Loucy (cell line): Measurements from ENCODE around the gene MYDGF.

Source experiments
- H2AFZ ChIP-seq: fragments of 200-600 bp; sonication (generic); 2 replicates; pipeline ENCODE4 v1.6.0; 2016; ENCODE audit warnings: antibody characterized with exemption, mild to moderate bottlenecking, low read length, moderate library complexity
- H3F3A ChIP-seq: fragments of 200-600 bp; 2 replicates; pipeline ENCODE4 v1.6.0; 2016; ENCODE audit warnings: antibody characterized with exemption, low read depth, mild to moderate bottlenecking
- H3K27me3 ChIP-seq: fragments of 200-600 bp; sonication (generic); 2 replicates; pipeline ENCODE4 v1.6.1; 2014; ENCODE audit warnings: low read length, mild to moderate bottlenecking; ENCODE audit not compliant: insufficient read depth, poor library complexity, severe bottlenecking
- H3K36me3 ChIP-seq: fragments of 200-600 bp; sonication (generic); 2 replicates; pipeline ENCODE4 v1.6.1; 2016; ENCODE audit warnings: low read length; ENCODE audit not compliant: insufficient read depth
- H3K4me1 ChIP-seq: fragments of 200-600 bp; sonication (generic); 2 replicates; pipeline ENCODE4 v1.5.1; 2014; ENCODE audit warnings: low read length, mild to moderate bottlenecking; ENCODE audit not compliant: insufficient read depth, poor library complexity, severe bottlenecking
- H3K4me2 ChIP-seq: fragments of 200-600 bp; sonication (generic); 2 replicates; pipeline ENCODE4 v1.6.0; 2014; ENCODE audit warnings: antibody characterized with exemption, low read length, low read depth, mild to moderate bottlenecking; ENCODE audit not compliant: poor library complexity, severe bottlenecking
- H3K4me3 ChIP-seq: fragments of 200-600 bp; sonication (generic); 2 replicates; pipeline ENCODE4 v1.5.1; 2014; ENCODE audit warnings: low read length, mild to moderate bottlenecking, mixed read lengths; ENCODE audit not compliant: poor library complexity, severe bottlenecking
- H3K79me2 ChIP-seq: fragments of 200-600 bp; sonication (generic); 2 replicates; pipeline ENCODE4 v1.6.1; 2014; ENCODE audit warnings: low read length; ENCODE audit not compliant: insufficient read depth
- H3K9ac ChIP-seq: fragments of 200-600 bp; sonication (generic); 2 replicates; pipeline ENCODE4 v1.6.0; 2014; ENCODE audit warnings: mild to moderate bottlenecking, low read depth, low read length, moderate library complexity; ENCODE audit not compliant: poor library complexity, severe bottlenecking
- H3K9me2 ChIP-seq: fragments of 200-600 bp; sonication (generic); replicated peaks from 2 replicates; pipeline ENCODE4 v1.6.1; 2016; ENCODE audit warnings: low read depth, low read length, mixed read lengths
- H3K9me3 ChIP-seq: fragments of 200-600 bp; sonication (generic); 2 replicates; pipeline ENCODE4 v1.6.1; 2014; ENCODE audit warnings: mild to moderate bottlenecking, antibody characterized with exemption, low read length, low read depth; ENCODE audit not compliant: insufficient read depth
- H4K20me1 ChIP-seq: fragments of 200-600 bp; sonication (generic); 2 replicates; pipeline ENCODE4 v1.6.0; 2014; ENCODE audit warnings: antibody characterized with exemption, low read length, mild to moderate bottlenecking; ENCODE audit not compliant: insufficient read depth, poor library complexity, severe bottlenecking
- CTCF ChIP-seq: fragments of 200-600 bp; sonication (generic); conservative IDR thresholded peaks from 2 replicates; pipeline ENCODE4 v1.5.1; 2014; ENCODE audit warnings: mild to moderate bottlenecking, antibody characterized with exemption, low read length
- EZH2phosphoT487 ChIP-seq: fragments of 200-600 bp; IDR thresholded peaks from 2 replicates; pipeline ENCODE4 v1.6.1; 2018; ENCODE audit warnings: antibody characterized with exemption, mild to moderate bottlenecking, moderate library complexity, borderline replicate concordance

Gene MYDGF

GRCh38 chr19:4701557-4701956 lies 31.4 kb upstream of the MYDGF start:
- no peaks in the 10 kb centered on the region for H4K20me1 ChIP-seq
- H3K79me2 ChIP-seq = no peaks in the 10 kb centered on the region
- H3K4me1 ChIP-seq = no peaks in the 10 kb centered on the region
- H3K4me2 ChIP-seq = no peak overlapping the region
- H3K27me3 ChIP-seq = no peaks in the 10 kb centered on the region
- no peaks in the 10 kb centered on the region for H3F3A ChIP-seq
- H3K4me3 ChIP-seq = no peak overlapping the region
- no peak overlapping the region for H3K9ac ChIP-seq
- no peak overlapping the region for H2AFZ ChIP-seq
- no peak for TF ChIP-seq EZH2phosphoT487
- TF ChIP-seq CTCF = no peak
- peaks cover 68% of the 10 kb centered on the region; the same call in 1 of the 2 replicates for H3K36me3 ChIP-seq
- no peaks in the 10 kb centered on the region for H3K9me3 ChIP-seq
- no peaks in the 10 kb centered on the region for H3K9me2 ChIP-seq

- Histone ChIP-seq H3K9me2 (no peaks in the 10 kb centered on the region), H3K4me3 (no peak overlapping the region), H3K9me3 (no peaks in the 10 kb centered on the region), H3F3A (no peaks in the 10 kb centered on the region), H2AFZ (no peak overlapping the region), H3K27me3 (no peaks in the 10 kb centered on the region), H3K79me2 (no peaks in the 10 kb centered on the region), H3K9ac (no peak overlapping the region), H3K36me3 (peaks cover 71% of the 10 kb centered on the region; the same call in 1 of the 2 replicates), H3K4me1 (no peaks in the 10 kb centered on the region), H4K20me1 (no peaks in the 10 kb centered on the region), H3K4me2 (no peak overlapping the region)
- TF ChIP-seq EZH2phosphoT487 (no peak), CTCF (no peak)
Observed at GRCh38 chr19:4700693-4700970, 30.5 kb upstream of the MYDGF start.

GRCh38 chr19:4699826-4700692 lies 29.9 kb upstream of the MYDGF start:
- H3F3A ChIP-seq = no peaks in the 10 kb centered on the region
- no peaks in the 10 kb centered on the region for H3K9me2 ChIP-seq
- no peak overlapping the region for H2AFZ ChIP-seq
- no peak overlapping the region for H3K4me3 ChIP-seq
- H4K20me1 ChIP-seq = no peaks in the 10 kb centered on the region
- TF ChIP-seq EZH2phosphoT487 = no peak
- TF ChIP-seq CTCF = no peak
- peaks cover 74% of the 10 kb centered on the region; the same call in 1 of the 2 replicates for H3K36me3 ChIP-seq
- H3K9me3 ChIP-seq = no peaks in the 10 kb centered on the region
- no peaks in the 10 kb centered on the region for H3K27me3 ChIP-seq
- H3K4me1 ChIP-seq = no peaks in the 10 kb centered on the region
- H3K9ac ChIP-seq = no peak overlapping the region
- no peak overlapping the region for H3K4me2 ChIP-seq
- no peaks in the 10 kb centered on the region for H3K79me2 ChIP-seq
